Neural cell (in vitro differentiated cells): ENCODE results near the gene BMPR1B. TPM values are rescaled to one million over a fixed set of nuclear protein-coding genes. Genes with fewer than 3 reads are reported as not detected.

ENCODE experiments used
- H2AFZ ChIP-seq: fragments of 200-600, 300-800 bp; sonication (generic), shearing (Covaris generic); 2 replicates; pipeline ENCODE4 v1.6.0; 2014; ENCODE audit warnings: low read depth, mild to moderate bottlenecking, antibody characterized with exemption, low read length, moderate library complexity
- H3F3A ChIP-seq: fragments of 200-600 bp; shearing (Covaris generic); 2 replicates; pipeline ENCODE4 v1.6.1; 2016; ENCODE audit warnings: mild to moderate bottlenecking, moderate library complexity, mixed read lengths, antibody characterized with exemption, low read length; ENCODE audit not compliant: insufficient read depth, poor library complexity, severe bottlenecking
- H3K27ac ChIP-seq: fragments of 200-600, 300-800 bp; sonication (generic), shearing (Covaris generic); 2 replicates; pipeline ENCODE4 v1.5.1; 2014; ENCODE audit warnings: mild to moderate bottlenecking, low read length, moderate library complexity
- H3K27me3 ChIP-seq: fragments of 300-800, 200-600 bp; sonication (generic), shearing (Covaris generic); 2 replicates; pipeline ENCODE4 v1.6.0; 2014; ENCODE audit warnings: mild to moderate bottlenecking, low read depth, low read length, moderate library complexity; ENCODE audit not compliant: insufficient read depth
- H3K36me3 ChIP-seq: fragments of 300-800, 200-600 bp; sonication (generic), shearing (Covaris generic); 2 replicates; pipeline ENCODE4 v1.5.1; 2014; ENCODE audit warnings: mild to moderate bottlenecking, antibody characterized with exemption, low read length, moderate library complexity; ENCODE audit not compliant: insufficient read depth
- H3K4me2 ChIP-seq: fragments of 300-800, 200-600 bp; sonication (generic), shearing (Covaris generic); 2 replicates; pipeline ENCODE4 v1.6.0; 2014; ENCODE audit warnings: mild to moderate bottlenecking, low read length
- H3K4me3 ChIP-seq: fragments of 300-800, 200-600 bp; sonication (generic), shearing (Covaris generic); 2 replicates; pipeline ENCODE4 v1.5.1; 2014; ENCODE audit warnings: mild to moderate bottlenecking, low read length, moderate library complexity
- H3K79me2 ChIP-seq: fragments of 200-600 bp; shearing (Covaris generic); replicated peaks from 2 replicates; pipeline ENCODE4 v1.6.0; 2014; ENCODE audit warnings: mild to moderate bottlenecking, low read length, moderate library complexity; ENCODE audit not compliant: insufficient read depth
- H3K9ac ChIP-seq: fragments of 300-800, 200-600 bp; sonication (generic), shearing (Covaris generic); 2 replicates; pipeline ENCODE4 v1.6.1; 2016; ENCODE audit warnings: mild to moderate bottlenecking, low read length, mixed read lengths
- H3K9me2 ChIP-seq: fragments of 200-600 bp; shearing (Covaris generic); 2 replicates; pipeline ENCODE4 v1.6.1; 2016; ENCODE audit warnings: mild to moderate bottlenecking, low read length, mixed read lengths; ENCODE audit not compliant: insufficient read depth
- H3K9me3 ChIP-seq: fragments of 200-600, 300-800 bp; sonication (generic), shearing (Covaris generic); 2 replicates; pipeline ENCODE4 v1.6.1; 2016; ENCODE audit warnings: mild to moderate bottlenecking, mixed run types, low read length, moderate library complexity, mixed read lengths
- H4K20me1 ChIP-seq: fragments of 200-600 bp; shearing (Covaris generic); 2 replicates; pipeline ENCODE4 v1.6.1; 2016; ENCODE audit warnings: mild to moderate bottlenecking, mixed run types; ENCODE audit not compliant: insufficient read depth
- CTCF ChIP-seq: fragments of 450-650 bp; IDR thresholded peaks from 2 replicates; pipeline ENCODE4 v1.5.1; 2014; ENCODE audit warnings: antibody characterized with exemption, mild to moderate bottlenecking, moderate library complexity; ENCODE audit not compliant: poor library complexity, severe bottlenecking
- EP300 ChIP-seq: fragments of 450-650 bp; conservative IDR thresholded peaks from 2 replicates; pipeline ENCODE4 v1.6.1; 2014; ENCODE audit warnings: antibody characterized with exemption, mild to moderate bottlenecking, moderate library complexity; ENCODE audit not compliant: poor library complexity, severe bottlenecking
- EZH2 ChIP-seq: fragments of 200-600, 300-800 bp; shearing (Covaris generic), sonication (generic); IDR thresholded peaks from 2 replicates; pipeline ENCODE4 v1.6.1; 2014; ENCODE audit warnings: antibody characterized with exemption, low read length, borderline replicate concordance, mild to moderate bottlenecking; ENCODE audit not compliant: insufficient read depth, poor library complexity, severe bottlenecking
- MXI1 ChIP-seq: fragments of 450-650 bp; conservative IDR thresholded peaks from 2 replicates; pipeline ENCODE4 v1.6.1; 2014; ENCODE audit warnings: antibody characterized with exemption, mild to moderate bottlenecking; ENCODE audit not compliant: poor library complexity, severe bottlenecking
- POLR2AphosphoS5 ChIP-seq: IDR thresholded peaks from 2 replicates; pipeline ENCODE4 v1.6.1; 2012
- RAD21 ChIP-seq: fragments of 450-650 bp; conservative IDR thresholded peaks from 2 replicates; pipeline ENCODE4 v1.6.1; 2014; ENCODE audit warnings: antibody characterized with exemption, mild to moderate bottlenecking, moderate library complexity
- REST ChIP-seq: IDR thresholded peaks from 2 replicates; pipeline ENCODE4 v1.6.1; 2012; ENCODE audit warnings: borderline replicate concordance
- SMC3 ChIP-seq: fragments of 450-650 bp; conservative IDR thresholded peaks from 2 replicates; pipeline ENCODE4 v1.6.1; 2014; ENCODE audit warnings: antibody characterized with exemption, mild to moderate bottlenecking, moderate library complexity; ENCODE audit not compliant: poor library complexity
- TAF1 ChIP-seq: IDR thresholded peaks from 2 replicates; pipeline ENCODE4 v1.6.1; 2012; ENCODE audit warnings: low read depth
- polyA plus RNA-seq: library from polyadenylated mRNA; depleted of rRNA; stranded (reverse); fragments of >200 nt; gene quantifications from 2 replicates; pipeline ENCODE4 v1.2.3, GENCODE V29; 2014

The BMPR1B gene
- polyA plus RNA-seq, 1 donor from 2014 or later, result 1.6 TPM

GRCh38 chr4:94961420-94961819 lies 203.7 kb downstream of the BMPR1B start:
- Histone ChIP-seq H3K4me2 (no peak overlapping the region), H3K79me2 (no peaks in the 10 kb centered on the region), H3K9ac (no peak overlapping the region), H3K27ac (no peak overlapping the region), H3K4me3 (no peak overlapping the region), H2AFZ (no peak overlapping the region), H3K36me3 (no peaks in the 10 kb centered on the region), H3K9me2 (no peaks in the 10 kb centered on the region), H3K27me3 (no peaks in the 10 kb centered on the region), H4K20me1 (no peaks in the 10 kb centered on the region), H3K9me3 (no peaks in the 10 kb centered on the region), H3F3A (no peaks in the 10 kb centered on the region)
- TF ChIP-seq SMC3, result no peak
- TF ChIP-seq REST, result no peak
- TF ChIP-seq TAF1, result no peak
- TF ChIP-seq POLR2AphosphoS5, result no peak
- no peak for TF ChIP-seq RAD21
- no peak for TF ChIP-seq MXI1
- TF ChIP-seq CTCF, result no peak
- TF ChIP-seq EZH2, result no peak
- no peak for TF ChIP-seq EP300

- H3K27me3 ChIP-seq, result no peaks in the 10 kb centered on the region
- no peaks in the 10 kb centered on the region for H4K20me1 ChIP-seq
- H2AFZ ChIP-seq, result no peak overlapping the region
- H3K79me2 ChIP-seq, result no peaks in the 10 kb centered on the region
- H3K36me3 ChIP-seq, result no peaks in the 10 kb centered on the region
- H3K9me3 ChIP-seq, result no peaks in the 10 kb centered on the region
- no peaks in the 10 kb centered on the region for H3K9me2 ChIP-seq
- no peak overlapping the region for H3K27ac ChIP-seq
- H3K9ac ChIP-seq, result no peak overlapping the region
- no peak overlapping the region for H3K4me2 ChIP-seq
- H3F3A ChIP-seq, result no peaks in the 10 kb centered on the region
- TF ChIP-seq MXI1 (no peak), POLR2AphosphoS5 (no peak), SMC3 (no peak), EZH2 (no peak)
- no peak overlapping the region for H3K4me3 ChIP-seq
Measured at GRCh38 chr4:94962484-94962883, 204.7 kb downstream of the BMPR1B start.

DNA sequence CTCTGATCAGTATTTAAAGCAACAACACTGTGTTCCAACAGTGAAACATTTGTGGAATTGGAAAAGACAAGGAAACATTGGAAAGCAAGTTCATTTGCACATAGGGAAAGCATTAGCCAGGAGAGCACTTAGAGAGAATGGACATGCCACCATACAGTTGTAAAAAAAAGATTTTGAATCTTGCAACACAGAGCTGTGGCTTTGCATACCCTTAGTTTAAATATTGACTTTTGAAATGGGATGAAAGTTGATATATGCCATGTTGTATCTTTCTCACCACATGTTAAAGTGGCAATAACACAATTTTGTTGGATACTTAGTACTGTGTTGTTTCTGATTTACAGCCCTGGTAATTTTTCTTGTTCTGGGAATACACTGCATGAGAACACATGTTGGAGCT lies 208.1 kb downstream of the BMPR1B start:
- TF ChIP-seq CTCF (no peak), EZH2 (no peak), TAF1 (no peak), RAD21 (no peak), MXI1 (no peak), EP300 (no peak), SMC3 (no peak), POLR2AphosphoS5 (no peak), REST (no peak)
- Histone ChIP-seq H3K4me2 (no peak overlapping the region), H3K79me2 (no peaks in the 10 kb centered on the region)

More for the DNA sequence above, 208.1 kb downstream of the BMPR1B start:
- Histone ChIP-seq H3K9me2 (no peaks in the 10 kb centered on the region), H3K36me3 (no peaks in the 10 kb centered on the region), H3F3A (no peaks in the 10 kb centered on the region), H3K4me3 (no peak overlapping the region), H3K27ac (no peak overlapping the region), H4K20me1 (no peaks in the 10 kb centered on the region), H3K9me3 (no peaks in the 10 kb centered on the region), H3K27me3 (no peaks in the 10 kb centered on the region), H3K9ac (no peak overlapping the region), H2AFZ (no peak overlapping the region)
